ENCODE measurements around the gene SPATA33.

GRCh38 chr16:89616623-89617022 is 41.0 kb upstream of the SPATA33 start:
- TF ChIP-seq CTCF (IDR thresholded peaks at IDR 0.05) (no peak), POLR2A (IDR thresholded peaks at IDR 0.05) (no peak)

Measured in right lobe of liver (tissue), 4 donors.